Upper lobe of left lung (tissue), 6 donors: ENCODE results near the gene IL6R. TPM values are rescaled to one million over a fixed set of nuclear protein-coding genes. Genes with fewer than 3 reads are reported as not detected.

Source experiments
- ATAC-seq, 2 donors: fragments of 200-7000 bp; cut with Tn5 transposase; one replicate each; pipeline ENCODE4 v1.9.1; 2022; ENCODE audit warnings: mild to moderate bottlenecking in 2 of 2, moderate library complexity in 2 of 2; ENCODE audit not compliant: low FRiP score in 2 of 2
- DNase-seq, 2 donors: peaks; one replicate each; pipeline ENCODE4 v3.0.0-alpha.2; 2019 to 2020
- H3K27ac ChIP-seq, 4 donors: fragments of 200-600 bp; sonication (generic); one replicate each; pipeline ENCODE4 v1.5.1; 2016 to 2019
- H3K27me3 ChIP-seq, 4 donors: fragments of 200-600 bp; sonication (generic); one replicate each; pipeline ENCODE4 v1.5.1; 2017 to 2019
- H3K36me3 ChIP-seq, 4 donors: fragments of 200-600 bp; sonication (generic); one replicate each; pipeline ENCODE4 v1.5.1; 2016 to 2019
- H3K4me1 ChIP-seq, 4 donors: fragments of 200-600 bp; sonication (generic); one replicate each; pipeline ENCODE4 v1.5.1; 2018 to 2019
- H3K4me3 ChIP-seq, 4 donors: fragments of 200-600 bp; sonication (generic); one replicate each; pipeline ENCODE4 v1.5.1; 2017 to 2019; ENCODE audit warnings: mild to moderate bottlenecking in 2 of 4, moderate library complexity in 1 of 4
- H3K9me3 ChIP-seq, 4 donors: fragments of 200-600 bp; sonication (generic); one replicate each; pipeline ENCODE4 v1.5.1; 2018 to 2019
- EP300 ChIP-seq, 4 donors: sonication (generic); formaldehyde crosslinking; IDR thresholded peaks; one replicate each; pipeline ENCODE4 v1.5.1; 2017; ENCODE audit warnings: antibody characterized with exemption in 4 of 4, control low read depth in 2 of 4
- POLR2A ChIP-seq, 4 donors: fragments of 450-650 bp; IDR thresholded peaks; one replicate each; pipeline ENCODE4 v1.5.1; 2016 to 2017; ENCODE audit warnings: antibody characterized with exemption in 4 of 4, mild to moderate bottlenecking in 2 of 4
- POLR2AphosphoS5 ChIP-seq, 2 donors: sonication (generic); formaldehyde crosslinking; IDR thresholded peaks; one replicate each; pipeline ENCODE4 v1.5.1; 2017; ENCODE audit warnings: antibody characterized with exemption in 2 of 2
- WGBS, 2 donors: methylation state at CpG; one replicate each; pipeline ENCODE4 v1.1.5; 2017 to 2018; 5-methylcytosine and 5-hydroxymethylcytosine counted together
- total RNA-seq, 6 donors: library from RNA; depleted of rRNA in 4 of 6; stranded (reverse); fragments of >200 nt in 4 of 6; gene quantifications; one replicate each; pipeline versions ENCODE4 v1.1.0 to v1.2.1, GENCODE V29; 2016 to 2021
- TF ChIP-seq, protein P1 (sequence below), 6 experiments: fragments of 450-650 bp in 4 of 6; fragments of 200-600 bp in 2 of 6; sonication (generic) in 2 of 6; IDR thresholded peaks; one replicate each; pipeline ENCODE4 v1.5.1; 2016 to 2019; ENCODE audit warnings: antibody characterized with exemption in 6 of 6
- donor health status: DM: no; HTN: no; CAD: no; lungs with moderate emphysema.
- donor health status: DM: no; HTN: yes; CAD: no; lungs with severe emphysema.

Gene IL6R
- total RNA-seq, 6 donors from 2014 or later = 59.6 to 126 (median 97.5) TPM

DNA sequence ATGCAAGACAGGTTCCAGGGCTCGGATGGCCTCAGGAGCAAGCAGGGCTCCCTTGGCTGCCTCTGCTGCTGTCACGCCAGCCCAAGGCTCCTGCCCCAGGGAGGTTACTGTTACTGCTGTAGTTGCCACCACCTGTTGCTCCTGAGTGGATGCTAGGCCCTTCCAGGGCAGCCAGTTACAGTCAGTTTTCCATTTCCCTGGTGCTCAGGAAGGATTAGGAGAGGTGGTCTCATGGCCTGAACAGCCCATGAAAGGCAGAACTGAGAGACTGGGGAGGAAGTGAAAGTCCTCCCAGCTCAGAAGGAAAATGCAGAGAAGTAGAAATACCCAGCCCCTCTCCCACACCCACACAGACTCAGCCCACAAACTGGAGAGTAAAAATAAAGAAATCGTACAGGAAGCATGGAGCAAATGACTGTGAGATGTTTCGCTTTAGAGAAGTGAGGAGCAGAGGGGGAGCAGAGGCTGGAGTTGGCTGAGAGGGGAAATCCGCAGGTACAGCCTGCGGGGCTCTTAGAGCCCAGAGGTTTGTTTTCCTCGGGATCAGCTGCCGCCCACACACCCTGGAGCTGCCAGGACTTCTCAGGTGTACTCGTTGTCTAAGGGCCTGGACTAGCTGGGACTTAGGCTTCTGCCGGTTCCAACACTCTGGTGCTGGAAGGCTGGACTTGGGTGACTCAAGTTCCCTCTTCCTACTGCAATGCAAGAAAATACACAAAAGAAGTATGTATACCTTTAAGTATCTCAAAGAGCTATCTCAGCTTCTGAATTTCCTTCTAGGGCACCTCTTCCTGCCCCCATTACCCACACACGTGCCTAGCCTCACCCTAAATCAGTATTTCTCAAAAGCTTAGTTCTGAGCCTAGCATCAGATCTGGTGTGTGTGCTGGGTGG lies 2.3 kb downstream of the IL6R start:
- peak overlapping the region in 3 of 4 donors; percentile 60 to 81 (median 72) for H3K4me3 ChIP-seq
- 36 to 47% methylated on average over 9 to 11 of the region's 11 CpGs for WGBS, 2 donors
- ATAC-seq (peak; percentile 40 to 42), DNase-seq (peak in 1 of 2 donors; percentile 88)
- peaks cover 33 to 66% (median 54%) of the 10 kb centered on the region in 4 donors for H3K4me1 ChIP-seq
- H3K27me3 ChIP-seq = no peaks in the 10 kb centered on the region
- peak; percentile 21 to 29 for TF ChIP-seq POLR2AphosphoS5 (IDR thresholded peaks at IDR 0.05)
- TF ChIP-seq, protein P1, sequence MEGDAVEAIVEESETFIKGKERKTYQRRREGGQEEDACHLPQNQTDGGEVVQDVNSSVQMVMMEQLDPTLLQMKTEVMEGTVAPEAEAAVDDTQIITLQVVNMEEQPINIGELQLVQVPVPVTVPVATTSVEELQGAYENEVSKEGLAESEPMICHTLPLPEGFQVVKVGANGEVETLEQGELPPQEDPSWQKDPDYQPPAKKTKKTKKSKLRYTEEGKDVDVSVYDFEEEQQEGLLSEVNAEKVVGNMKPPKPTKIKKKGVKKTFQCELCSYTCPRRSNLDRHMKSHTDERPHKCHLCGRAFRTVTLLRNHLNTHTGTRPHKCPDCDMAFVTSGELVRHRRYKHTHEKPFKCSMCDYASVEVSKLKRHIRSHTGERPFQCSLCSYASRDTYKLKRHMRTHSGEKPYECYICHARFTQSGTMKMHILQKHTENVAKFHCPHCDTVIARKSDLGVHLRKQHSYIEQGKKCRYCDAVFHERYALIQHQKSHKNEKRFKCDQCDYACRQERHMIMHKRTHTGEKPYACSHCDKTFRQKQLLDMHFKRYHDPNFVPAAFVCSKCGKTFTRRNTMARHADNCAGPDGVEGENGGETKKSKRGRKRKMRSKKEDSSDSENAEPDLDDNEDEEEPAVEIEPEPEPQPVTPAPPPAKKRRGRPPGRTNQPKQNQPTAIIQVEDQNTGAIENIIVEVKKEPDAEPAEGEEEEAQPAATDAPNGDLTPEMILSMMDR (IDR thresholded peaks at IDR 0.05) = no peak
- peak in 2 of 4 donors; percentile 42 to 70 for TF ChIP-seq POLR2A (IDR thresholded peaks at IDR 0.05)
- TF ChIP-seq EP300 (IDR thresholded peaks at IDR 0.05) = peak in 1 of 4 donors; percentile 34
- H3K27ac ChIP-seq = peak overlapping the region; percentile 95 to 99 (median 96)
- no peaks in the 10 kb centered on the region for H3K9me3 ChIP-seq
- no peaks in the 10 kb centered on the region for H3K36me3 ChIP-seq

DNA sequence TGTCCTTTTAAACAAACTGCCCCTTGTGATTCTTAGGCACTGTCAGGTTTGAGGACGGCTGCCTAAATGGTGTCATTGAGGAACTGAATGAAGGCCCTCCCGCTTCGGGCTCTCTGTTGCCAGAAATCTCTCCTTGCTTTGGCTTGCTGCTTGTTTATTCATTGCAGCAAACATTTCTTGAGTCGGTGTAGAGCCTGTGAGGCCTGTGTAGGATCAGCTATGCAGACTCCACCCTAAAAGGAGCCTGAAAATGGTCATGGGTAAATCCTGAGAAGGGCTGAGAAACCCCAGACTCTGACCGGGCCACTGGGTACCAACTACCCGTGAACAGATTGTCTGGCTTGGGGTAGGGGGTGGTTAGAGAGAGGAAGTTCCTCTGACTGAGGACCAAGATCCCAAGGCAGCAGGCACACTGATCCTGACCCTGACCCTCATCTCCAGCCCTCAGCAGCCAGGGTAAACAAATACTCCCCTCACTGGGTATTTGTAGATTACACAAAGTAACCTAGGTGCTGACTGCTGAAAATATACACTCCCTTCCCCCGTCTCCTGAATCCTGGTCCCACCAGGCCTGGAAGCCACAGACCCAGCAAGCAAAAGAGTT lies 3.1 kb downstream of the IL6R start:
- WGBS, 2 donors = 19 to 44% methylated on average over 3 to 7 of the region's 7 CpGs
- Histone ChIP-seq H3K27ac (peak overlapping the region; percentile 95 to 99 (median 96)), H3K27me3 (no peaks in the 10 kb centered on the region), H3K4me3 (peak overlapping the region in 3 of 4 donors; percentile 60 to 81 (median 72)), H3K9me3 (no peaks in the 10 kb centered on the region), H3K36me3 (no peaks in the 10 kb centered on the region), H3K4me1 (peaks cover 33 to 64% (median 59%) of the 10 kb centered on the region in 4 donors)
- ATAC-seq (no peak), DNase-seq (no peak)
- no peak for TF ChIP-seq POLR2A (IDR thresholded peaks at IDR 0.05)
- TF ChIP-seq POLR2AphosphoS5 (IDR thresholded peaks at IDR 0.05) = no peak
- TF ChIP-seq, protein P1 (IDR thresholded peaks at IDR 0.05) = no peak
- no peak for TF ChIP-seq EP300 (IDR thresholded peaks at IDR 0.05)

DNA sequence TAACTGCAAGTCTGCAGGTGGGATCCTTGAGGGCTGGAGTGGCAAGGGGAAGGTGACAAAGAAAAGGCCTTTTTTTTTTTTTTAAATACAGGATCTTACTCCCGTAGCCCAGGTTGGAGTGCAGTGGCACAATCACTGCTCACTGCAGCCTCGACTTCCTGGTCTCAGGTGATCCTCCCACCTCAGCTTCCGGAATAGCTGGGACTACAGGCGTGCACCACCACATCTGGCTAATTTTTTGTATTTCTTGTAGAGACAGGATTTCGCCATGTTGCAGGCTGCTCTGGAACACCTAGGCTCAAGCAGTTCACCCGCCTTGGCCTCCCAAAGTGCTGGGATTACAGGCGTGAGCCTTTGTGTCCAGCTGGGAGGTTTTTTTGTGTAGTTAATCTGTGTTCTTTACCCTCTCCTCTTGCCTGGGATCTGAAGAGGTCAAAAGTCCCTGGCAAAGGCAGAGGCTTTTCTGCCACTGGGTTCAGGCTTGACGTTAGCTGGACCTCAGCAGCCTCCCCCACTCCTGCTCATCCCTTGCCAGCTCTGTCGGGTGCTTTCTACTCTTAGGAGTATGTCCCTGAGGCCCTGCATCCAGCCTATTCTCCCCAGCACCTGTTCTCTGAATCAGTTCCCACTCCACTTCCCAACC lies 5.2 kb downstream of the IL6R start:
- TF ChIP-seq POLR2A (IDR thresholded peaks at IDR 0.05) = no peak
- no peak for TF ChIP-seq POLR2AphosphoS5 (IDR thresholded peaks at IDR 0.05)
- TF ChIP-seq, protein P1 (IDR thresholded peaks at IDR 0.05) = no peak
- no peak for TF ChIP-seq EP300 (IDR thresholded peaks at IDR 0.05)
- H3K4me1 ChIP-seq = peaks cover 18 to 60% (median 57%) of the 10 kb centered on the region in 4 donors
- no peak for DNase-seq
- peak overlapping the region in 3 of 4 donors; percentile 37 to 96 (median 95) for H3K27ac ChIP-seq
- no peak overlapping the region for H3K4me3 ChIP-seq
- WGBS, 2 donors = 72 to 75% methylated on average over 9 of the region's 9 CpGs
- no peaks in the 10 kb centered on the region for H3K27me3 ChIP-seq
- no peaks in the 10 kb centered on the region for H3K36me3 ChIP-seq
- ATAC-seq = no peak
- H3K9me3 ChIP-seq = no peaks in the 10 kb centered on the region

DNA sequence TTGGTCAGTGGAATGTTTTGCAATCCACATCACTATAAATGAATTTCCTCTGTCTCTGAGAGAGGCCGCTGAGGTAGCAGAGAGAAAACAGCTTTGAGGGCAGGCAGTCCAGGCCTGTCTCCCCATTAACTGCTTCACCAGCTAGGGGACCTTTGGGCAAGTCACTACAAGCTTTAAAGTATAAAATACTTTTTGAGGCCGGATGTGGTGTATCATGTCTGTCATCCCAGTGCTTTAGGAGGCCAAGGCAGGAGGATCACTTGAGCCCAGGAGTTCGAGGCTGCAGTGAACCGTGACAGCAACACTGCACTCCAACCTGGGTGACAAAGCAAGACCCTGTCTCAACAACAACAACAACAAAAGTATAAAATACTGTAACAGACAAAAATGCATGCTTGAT lies 6.4 kb downstream of the IL6R start:
- DNase-seq (no peak), ATAC-seq (no peak)
- peaks cover 18 to 58% (median 52%) of the 10 kb centered on the region in 4 donors for H3K4me1 ChIP-seq
- H3K27me3 ChIP-seq = no peaks in the 10 kb centered on the region
- H3K27ac ChIP-seq = no peak overlapping the region
- TF ChIP-seq, protein P1 (IDR thresholded peaks at IDR 0.05) = no peak
- no peak for TF ChIP-seq EP300 (IDR thresholded peaks at IDR 0.05)
- TF ChIP-seq POLR2A (IDR thresholded peaks at IDR 0.05) = no peak
- TF ChIP-seq POLR2AphosphoS5 (IDR thresholded peaks at IDR 0.05) = no peak
- H3K36me3 ChIP-seq = no peaks in the 10 kb centered on the region
- 79 to 93% methylated on average over 4 of the region's 4 CpGs for WGBS, 2 donors
- H3K4me3 ChIP-seq = no peak overlapping the region
- no peaks in the 10 kb centered on the region for H3K9me3 ChIP-seq
